GM21381 (cell line): ENCODE results near the gene KRT34.
"Not testable (repeated sequence)": the region's sequence is repeated elsewhere in the genome, so short reads cannot be mapped to it uniquely, and the experiment has no call there.

Experiments used
- ATAC-seq: cut with Tn5 transposase; IDR thresholded peaks from one replicate; pipeline ENCODE4 v1.9.1; 2021; ENCODE audit warnings: mild to moderate bottlenecking, moderate library complexity; ENCODE audit not compliant: unreplicated experiment

KRT34 gene

GRCh38 chr17:41404024-41404671, 22.0 kb upstream of the KRT34 start:
- no peak for ATAC-seq

GRCh38 chr17:41403404-41404023, 21.4 kb upstream of the KRT34 start:
- no peak for ATAC-seq

GRCh38 chr17:41402161-41402560, 20.1 kb upstream of the KRT34 start:
- ATAC-seq = no peak

GRCh38 chr17:41396996-41397660, 15.0 kb upstream of the KRT34 start, which contains the start of gene KRT31:
Gene KRT31, minus strand, starts transcription at chr17:41397608. Its CDS starts 69 bp downstream, at chr17:41397539.
- no peak for ATAC-seq

- no peak for ATAC-seq
These were observed 14.2 kb upstream of the KRT34 start for GRCh38 chr17:41396340-41396739.

- ATAC-seq = no peak
These were observed 13.5 kb upstream of the KRT34 start for GRCh38 chr17:41395611-41396010.

GRCh38 chr17:41395044-41395443, 12.9 kb upstream of the KRT34 start:
- ATAC-seq = not testable (repeated sequence)

GRCh38 chr17:41394254-41394996, 12.3 kb upstream of the KRT34 start:
- no peak for ATAC-seq

GRCh38 chr17:41393826-41394225, 11.7 kb upstream of the KRT34 start:
- ATAC-seq = no peak

GRCh38 chr17:41393294-41393693, 11.2 kb upstream of the KRT34 start:
- ATAC-seq = no peak

- ATAC-seq = no peak
These were observed 10.2 kb upstream of the KRT34 start for GRCh38 chr17:41392278-41392677.

- ATAC-seq = no peak
These were observed 9.4 kb upstream of the KRT34 start for GRCh38 chr17:41391535-41391934.

GRCh38 chr17:41390411-41390938, 8.4 kb upstream of the KRT34 start:
- ATAC-seq = no peak

GRCh38 chr17:41387670-41388069, 5.6 kb upstream of the KRT34 start:
- ATAC-seq = no peak

GRCh38 chr17:41386227-41386626, 4.1 kb upstream of the KRT34 start:
- ATAC-seq = no peak

- no peak for ATAC-seq
These were observed 1.6 kb upstream of the KRT34 start for GRCh38 chr17:41383690-41384089.

GRCh38 chr17:41382394-41382793, 288 bp upstream of the KRT34 start:
- ATAC-seq = no peak

- ATAC-seq = not testable (repeated sequence)
These were observed 2.0 kb downstream of the KRT34 start for GRCh38 chr17:41380091-41380490.

- no peak for ATAC-seq
These were observed 4.6 kb downstream of the KRT34 start for GRCh38 chr17:41377546-41377945.

GRCh38 chr17:41369713-41370112, 12.4 kb downstream of the KRT34 start, which contains the start of gene KRT33B:
Gene KRT33B, minus strand, starts transcription at chr17:41369813. Its CDS starts 63 bp downstream, at chr17:41369750.
- ATAC-seq = no peak

GRCh38 chr17:41369023-41369422, 13.1 kb downstream of the KRT34 start:
- no peak for ATAC-seq
